ENCODE results near the gene PPP1R14D. TPM values are rescaled to one million over a fixed set of nuclear protein-coding genes. Genes with fewer than 3 reads are reported as not detected.

The PPP1R14D gene
- total RNA-seq, 3 donors from 2014 or later = not detected

- Mint-ChIP-seq H3K4me1 (ENCODE audit: low read depth) (peaks cover 24% of the 10 kb centered on the region), H3K27me3 (ENCODE audit: low read depth) (no peaks in the 10 kb centered on the region), H3K9me3 (no peaks in the 10 kb centered on the region), H3K36me3 (ENCODE audit: insufficient read depth) (peaks cover 3% of the 10 kb centered on the region), H3K4me3 (no peak overlapping the region)
- no peak for ATAC-seq
- DNase-seq = no peak
These were observed 57.3 kb downstream of the PPP1R14D start for GRCh38 chr15:40771242-40771641.

- no peak for DNase-seq
- ATAC-seq = no peak
- Mint-ChIP-seq H3K9me3 (no peaks in the 10 kb centered on the region), H3K36me3 (ENCODE audit: insufficient read depth) (peaks cover 3% of the 10 kb centered on the region), H3K4me1 (ENCODE audit: low read depth) (peaks cover 31% of the 10 kb centered on the region), H3K27me3 (ENCODE audit: low read depth) (no peaks in the 10 kb centered on the region), H3K4me3 (peak overlapping the region; percentile 56)
These were observed 58.3 kb downstream of the PPP1R14D start for GRCh38 chr15:40770147-40770721.

- no peaks in the 10 kb centered on the region for H3K9me3 Mint-ChIP-seq
- H3K27me3 Mint-ChIP-seq (ENCODE audit: low read depth) = no peaks in the 10 kb centered on the region
- H3K4me3 Mint-ChIP-seq = peak within 1 kb of the TSS; percentile 56
- peaks cover 37% of the 10 kb centered on the region for H3K4me1 Mint-ChIP-seq (ENCODE audit: low read depth)
- peaks cover under 1% of the 10 kb centered on the region for H3K36me3 Mint-ChIP-seq (ENCODE audit: insufficient read depth)
- ATAC-seq (peak; percentile 72 to 74), DNase-seq (peak; percentile 70)
These were observed 59.0 kb downstream of the PPP1R14D start, which contains the start of gene C15orf62 for GRCh38 chr15:40769274-40770146. Gene C15orf62 (plus strand): TSS chr15:40769980. CDS start chr15:40770496, 516 bp downstream.

- DNase-seq (no peak), ATAC-seq (no peak)
- Mint-ChIP-seq H3K27me3 (ENCODE audit: low read depth) (no peaks in the 10 kb centered on the region), H3K4me1 (ENCODE audit: low read depth) (peaks cover 41% of the 10 kb centered on the region), H3K36me3 (ENCODE audit: insufficient read depth) (no peaks in the 10 kb centered on the region), H3K9me3 (no peaks in the 10 kb centered on the region), H3K4me3 (no peak overlapping the region)
These were observed 59.8 kb downstream of the PPP1R14D start for GRCh38 chr15:40768521-40769273.

- H3K4me3 Mint-ChIP-seq = no peak overlapping the region
- H3K4me1 Mint-ChIP-seq (ENCODE audit: low read depth) = peaks cover 48% of the 10 kb centered on the region
- ATAC-seq (no peak), DNase-seq (no peak)
- no peaks in the 10 kb centered on the region for H3K27me3 Mint-ChIP-seq (ENCODE audit: low read depth)
- no peaks in the 10 kb centered on the region for H3K9me3 Mint-ChIP-seq
- H3K36me3 Mint-ChIP-seq (ENCODE audit: insufficient read depth) = no peaks in the 10 kb centered on the region
These were observed 60.5 kb downstream of the PPP1R14D start for GRCh38 chr15:40767838-40768500.

- H3K4me1 Mint-ChIP-seq (ENCODE audit: low read depth) = peaks cover 48% of the 10 kb centered on the region
- H3K4me3 Mint-ChIP-seq = no peak overlapping the region
- H3K36me3 Mint-ChIP-seq (ENCODE audit: insufficient read depth) = no peaks in the 10 kb centered on the region
- no peaks in the 10 kb centered on the region for H3K9me3 Mint-ChIP-seq
- no peak for ATAC-seq
- H3K27me3 Mint-ChIP-seq (ENCODE audit: low read depth) = no peaks in the 10 kb centered on the region
- no peak for DNase-seq
These were observed 61.3 kb downstream of the PPP1R14D start for GRCh38 chr15:40766906-40767837.

- Mint-ChIP-seq H3K9me3 (no peaks in the 10 kb centered on the region), H3K4me1 (ENCODE audit: low read depth) (peaks cover 48% of the 10 kb centered on the region), H3K36me3 (ENCODE audit: insufficient read depth) (no peaks in the 10 kb centered on the region), H3K4me3 (no peak overlapping the region), H3K27me3 (ENCODE audit: low read depth) (no peaks in the 10 kb centered on the region)
- ATAC-seq (no peak), DNase-seq (no peak)
These were observed 62.2 kb downstream of the PPP1R14D start for GRCh38 chr15:40766194-40766815.

Other genes with a start within 250 kb of the PPP1R14D start
- 1 to 10 TPM; 2.9 to 4.1 (median 3.6) TPM for gene KNL1, start 234.5 kb downstream of the PPP1R14D start, total RNA-seq
- gene RAD51, start 133.5 kb downstream of the PPP1R14D start, total RNA-seq = 10 to 100 TPM; 28.2 to 39.7 (median 31.0) TPM
- 10 to 100 TPM; 62.1 to 63.7 (median 62.9) TPM for gene RMDN3, start 73.5 kb downstream of the PPP1R14D start, total RNA-seq
- gene GCHFR, start 64.6 kb downstream of the PPP1R14D start, total RNA-seq = 10 to 100 TPM; 18.5 to 25.6 (median 25.3) TPM
- gene C15orf62, start 58.7 kb downstream of the PPP1R14D start, total RNA-seq = under 1 TPM; 0.24 to 0.53 (median 0.25) TPM
- gene ZFYVE19, start 21.6 kb downstream of the PPP1R14D start, total RNA-seq = 10 to 100 TPM; 19.5 to 23.5 (median 20.3) TPM
- gene DNAJC17, start 21.2 kb downstream of the PPP1R14D start, total RNA-seq = 10 to 100 TPM; 49.1 to 62.1 (median 49.9) TPM
- gene SPINT1, start 15.3 kb upstream of the PPP1R14D start, total RNA-seq = 10 to 100 TPM; 10.8 to 13.5 (median 12.2) TPM
- gene RHOV, start 45.5 kb upstream of the PPP1R14D start, total RNA-seq = under 1 TPM; 0.35 to 0.53 (median 0.49) TPM
- 10 to 100 TPM; 15.9 to 16.7 (median 16.4) TPM for gene VPS18, start 65.7 kb upstream of the PPP1R14D start, total RNA-seq
- gene DLL4, start 100.6 kb upstream of the PPP1R14D start, total RNA-seq = under 1 TPM; 0.05 to 0.38 (median 0.37) TPM
- gene CHAC1, start 124.8 kb upstream of the PPP1R14D start, total RNA-seq = 10 to 100 TPM; 12.0 to 31.3 (median 20.8) TPM

All from activated T-cell treated with anti-CD3 and anti-CD28 coated beads, Interleukin-2, amount 50 U/mL, for 4 hours (primary cell).